GM19467 (cell line): Measurements from ENCODE around the gene PSMD14.
A peak's percentile ranks its signal among the peaks of the same experiment; 100 is the strongest.

Experiments
- ATAC-seq: cut with Tn5 transposase; IDR thresholded peaks from one replicate; pipeline ENCODE4 v1.9.1; 2021; ENCODE audit warnings: mild to moderate bottlenecking, moderate library complexity; ENCODE audit not compliant: unreplicated experiment

PSMD14 gene

DNA sequence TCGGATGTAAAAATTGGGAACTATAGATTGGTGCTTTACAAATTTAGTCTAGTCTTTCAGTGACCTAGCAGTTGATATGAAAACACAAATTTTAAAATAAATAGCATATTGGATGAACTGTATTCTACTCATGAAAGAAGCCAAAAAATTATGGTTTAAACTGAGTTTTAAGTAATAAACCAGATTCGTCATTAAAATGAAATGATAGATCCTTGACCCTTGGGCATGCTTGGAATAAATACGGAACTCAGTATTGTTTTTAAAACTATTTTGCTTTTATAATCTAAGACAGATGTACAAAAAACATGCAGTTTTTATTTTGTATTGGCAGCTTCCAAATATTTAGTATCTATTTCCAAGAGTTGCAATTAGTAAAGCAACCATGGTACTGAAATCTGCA, 73.3 kb downstream of the PSMD14 start:
- ATAC-seq = no peak

DNA sequence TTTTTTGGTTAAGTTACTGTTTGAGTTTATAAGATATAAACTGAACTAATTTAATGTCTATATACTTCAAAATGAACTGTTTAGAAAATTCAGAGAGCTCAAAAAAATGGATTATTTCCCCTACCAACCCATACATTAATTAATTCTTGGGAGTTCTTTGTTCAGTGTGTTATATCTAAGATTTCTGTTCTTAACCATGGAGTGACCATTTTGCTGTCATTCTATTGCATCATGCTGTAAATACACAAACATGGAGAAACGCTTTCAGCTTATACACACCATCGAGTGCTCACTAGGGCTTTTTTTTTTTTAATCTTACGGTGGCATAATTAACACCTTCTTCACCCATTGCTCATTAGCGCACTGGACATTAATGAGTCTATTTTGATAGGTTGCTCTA, 74.5 kb downstream of the PSMD14 start:
- no peak for ATAC-seq

DNA sequence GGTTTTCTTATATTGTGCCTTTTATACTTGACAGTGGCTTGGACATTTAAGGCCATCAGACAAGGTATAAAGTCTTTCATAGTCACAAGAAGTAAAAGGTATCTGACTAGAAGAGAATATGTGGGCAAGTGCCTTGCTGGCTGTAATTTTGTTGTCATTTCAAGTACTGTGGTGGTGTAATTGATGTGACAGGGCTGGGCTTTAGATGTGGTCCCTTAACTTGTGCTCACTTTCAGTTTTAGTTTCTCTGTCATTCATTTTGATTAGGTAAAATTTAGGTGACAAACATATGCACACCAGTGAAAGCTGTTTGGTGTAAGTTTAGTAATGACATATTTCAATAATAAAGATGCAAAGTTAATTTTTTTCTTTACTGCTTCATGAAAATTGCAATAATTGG, 76.6 kb downstream of the PSMD14 start:
- ATAC-seq = peak; percentile 79

DNA sequence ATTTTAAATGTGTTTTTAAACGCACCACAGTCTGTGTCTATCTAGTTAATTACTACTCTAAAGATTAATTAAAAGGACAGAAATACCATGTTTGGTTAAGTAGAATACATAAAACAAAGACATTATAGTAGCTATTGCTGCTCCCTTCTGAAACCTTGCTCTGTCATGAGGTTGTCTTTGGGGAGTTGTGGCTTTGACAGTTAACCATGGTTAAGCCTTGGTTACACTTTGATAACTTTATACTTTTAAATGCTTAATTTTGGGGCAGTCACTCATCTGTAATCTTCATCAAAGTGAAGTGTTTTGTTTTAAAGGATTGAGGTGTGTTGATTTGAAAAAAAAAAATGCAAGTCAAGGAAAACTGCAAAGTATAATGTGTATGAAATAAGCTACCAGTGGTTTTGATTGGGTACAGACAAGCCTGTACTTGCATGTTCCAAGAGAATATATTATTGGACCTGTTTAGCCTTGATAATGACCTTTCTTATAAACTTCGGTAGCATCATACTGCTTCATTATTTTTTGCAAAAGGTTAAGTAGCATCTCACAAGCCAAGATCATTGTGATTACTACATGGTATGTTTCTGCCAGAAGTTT, 78.1 kb downstream of the PSMD14 start:
- peak; percentile 66 for ATAC-seq

DNA sequence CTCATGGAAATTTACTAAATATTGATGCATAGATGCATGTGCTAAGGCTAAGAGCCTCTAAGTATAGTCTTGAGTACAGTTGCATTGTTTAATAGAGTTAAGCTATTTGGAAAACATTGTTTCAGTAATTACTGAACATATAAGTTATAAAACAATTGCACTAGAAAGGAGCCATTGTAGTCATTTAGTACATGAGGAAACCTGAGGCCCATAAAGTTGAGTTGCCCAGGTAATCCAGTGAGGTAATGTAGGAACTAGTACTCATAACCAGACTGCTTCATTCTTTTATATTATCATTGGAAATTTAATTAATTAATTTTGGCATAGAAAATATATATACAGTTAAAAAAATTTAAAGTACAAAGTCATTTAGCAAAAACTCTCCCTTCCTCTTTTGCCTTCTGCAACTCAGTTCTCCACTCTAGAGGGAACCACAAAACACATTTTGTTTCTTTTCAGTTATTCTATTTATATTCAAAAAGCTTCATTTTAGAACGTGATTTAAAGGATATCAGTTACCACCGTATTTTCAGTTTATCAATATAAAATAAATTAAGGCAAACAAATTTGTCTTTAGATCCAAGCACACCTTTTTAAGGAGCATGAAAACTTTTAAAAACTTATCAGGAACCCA, 80.0 kb downstream of the PSMD14 start:
- ATAC-seq = no peak

DNA sequence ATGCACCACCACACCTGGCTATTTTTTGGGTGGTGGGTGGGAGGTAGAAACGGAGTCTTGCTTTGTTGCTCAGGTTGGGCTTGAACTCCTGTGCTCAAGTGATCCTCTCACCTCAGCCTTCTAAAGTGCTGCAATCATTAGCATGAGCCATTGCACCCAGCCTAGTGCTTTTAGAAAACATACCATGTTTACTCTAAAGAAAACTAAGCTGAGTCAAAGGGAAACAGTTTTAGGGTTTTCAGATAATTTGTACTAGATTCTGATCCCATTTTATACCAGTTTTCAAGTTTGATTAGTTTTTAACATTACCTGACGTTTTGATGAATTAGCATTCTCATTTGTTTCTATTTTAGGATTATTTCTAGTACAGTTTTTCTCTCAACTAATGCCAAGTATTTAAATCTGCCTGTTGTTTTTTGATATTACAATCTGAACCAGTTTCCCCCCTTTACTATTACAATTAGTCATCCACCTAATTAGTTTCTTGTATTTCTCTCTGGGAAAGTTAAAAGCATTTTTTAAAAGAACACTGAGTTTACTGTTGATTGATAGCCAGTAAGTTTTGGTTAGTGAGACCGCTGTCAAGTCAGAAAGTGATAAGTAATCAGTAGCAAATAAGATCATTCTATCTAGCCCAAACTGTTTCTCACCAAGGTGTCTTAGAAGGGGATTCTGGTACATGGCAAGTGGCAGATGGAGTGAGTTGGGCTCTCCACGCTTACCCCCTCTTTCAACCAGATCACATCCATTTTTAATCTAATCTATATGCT, 83.7 kb downstream of the PSMD14 start:
- ATAC-seq = no peak

DNA sequence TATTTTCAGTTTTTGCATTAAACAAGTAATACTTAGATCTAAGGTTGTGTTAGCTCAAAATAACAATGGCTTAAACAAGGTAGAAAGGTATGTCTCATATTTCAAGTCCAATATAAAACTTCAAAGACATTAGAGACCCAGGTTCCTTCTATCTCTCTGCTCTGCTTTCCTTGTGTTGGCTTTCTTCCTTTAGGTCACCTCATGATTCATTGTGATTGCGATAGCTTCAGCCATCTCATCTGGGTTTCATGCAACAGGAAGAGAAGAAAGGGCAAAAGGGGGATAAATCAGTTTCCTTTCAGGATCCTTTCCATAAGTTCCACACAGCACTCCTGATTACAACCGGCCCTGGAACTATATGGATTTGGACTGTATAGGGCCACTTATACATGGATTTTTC, 91.9 kb downstream of the PSMD14 start:
- no peak for ATAC-seq

DNA sequence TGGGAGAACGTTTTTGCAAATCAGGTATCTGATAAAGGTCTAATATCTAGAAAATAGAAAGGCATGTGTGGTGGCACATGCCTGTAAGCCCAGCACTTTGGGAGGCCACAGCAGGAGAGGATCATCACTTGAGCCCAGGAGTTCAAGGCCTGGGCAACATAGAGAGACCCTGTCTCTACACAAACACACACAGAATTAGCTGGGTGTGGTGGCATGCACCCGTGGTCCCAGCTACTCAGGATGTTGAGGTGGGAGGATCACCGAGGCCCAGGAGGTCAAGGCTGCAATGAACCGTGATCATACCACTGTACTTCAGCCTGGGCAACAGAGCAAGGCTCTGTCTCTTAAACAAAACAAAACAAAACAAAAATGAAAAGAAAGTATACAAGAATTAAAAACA, 94.1 kb downstream of the PSMD14 start:
- no peak for ATAC-seq

DNA sequence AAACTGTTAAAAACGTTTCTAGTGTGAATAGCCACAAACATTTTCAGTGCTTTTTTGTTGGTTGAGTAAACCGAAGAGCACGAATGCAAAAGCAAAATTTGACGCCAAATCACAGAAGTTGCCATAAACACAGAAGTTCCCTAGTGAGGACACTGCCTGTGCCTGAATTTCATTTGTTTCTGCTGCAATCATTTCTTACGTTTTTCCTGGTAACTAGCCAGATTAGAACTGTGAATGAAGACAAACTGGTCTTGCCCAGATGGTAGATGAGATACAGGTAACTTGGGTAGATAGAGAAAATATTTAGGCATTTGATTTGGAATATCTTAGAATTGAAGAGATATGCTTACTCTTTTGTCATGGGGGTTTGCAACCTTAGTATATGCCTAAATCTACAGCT, 98.1 kb downstream of the PSMD14 start:
- no peak for ATAC-seq

DNA sequence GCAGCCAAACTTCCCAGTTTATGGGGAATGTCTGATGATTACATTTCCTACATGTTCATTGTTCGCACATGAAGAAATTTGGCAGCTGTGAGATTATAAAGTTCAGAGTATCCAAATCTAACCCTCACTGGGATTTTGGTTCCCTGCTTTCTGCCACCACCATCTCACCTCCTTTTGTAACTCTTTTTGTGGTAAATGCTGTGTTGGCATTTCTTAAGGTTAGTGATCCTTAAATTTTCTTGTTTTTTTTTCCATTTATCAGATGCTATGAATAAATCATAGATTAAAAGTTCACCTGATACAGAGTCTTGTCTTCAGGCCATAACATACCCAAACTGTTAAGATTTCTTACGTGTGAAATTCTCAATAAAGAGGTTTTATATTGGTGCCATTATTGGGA, 99.4 kb downstream of the PSMD14 start:
- ATAC-seq = no peak

DNA sequence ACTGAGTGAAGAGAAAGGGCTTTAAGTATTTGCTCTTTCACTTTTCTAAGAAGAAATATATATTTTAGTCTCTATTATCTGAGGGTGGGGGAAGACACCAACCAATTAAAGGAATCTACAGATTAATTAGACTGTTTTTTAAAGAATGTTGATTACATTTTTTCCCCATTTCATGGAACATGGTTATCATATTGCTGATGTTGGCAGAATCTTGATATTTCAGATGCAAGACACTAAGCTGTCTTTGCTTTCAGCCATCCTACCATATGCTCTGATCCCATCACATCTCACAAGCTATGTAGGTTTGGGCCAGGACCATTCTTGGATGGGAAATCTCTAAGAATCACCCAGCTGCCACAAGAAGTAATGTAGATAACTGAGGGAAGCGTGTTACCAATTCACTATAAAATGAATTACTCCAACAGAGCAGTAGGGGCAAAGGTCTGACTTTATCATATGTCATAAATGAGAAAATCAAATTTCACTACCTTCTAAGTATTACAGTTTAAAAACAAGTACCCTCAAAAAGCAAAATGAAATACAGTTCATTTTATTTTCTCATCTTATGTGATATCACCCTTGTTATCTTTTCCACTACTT, 101.2 kb downstream of the PSMD14 start:
- ATAC-seq = no peak

DNA sequence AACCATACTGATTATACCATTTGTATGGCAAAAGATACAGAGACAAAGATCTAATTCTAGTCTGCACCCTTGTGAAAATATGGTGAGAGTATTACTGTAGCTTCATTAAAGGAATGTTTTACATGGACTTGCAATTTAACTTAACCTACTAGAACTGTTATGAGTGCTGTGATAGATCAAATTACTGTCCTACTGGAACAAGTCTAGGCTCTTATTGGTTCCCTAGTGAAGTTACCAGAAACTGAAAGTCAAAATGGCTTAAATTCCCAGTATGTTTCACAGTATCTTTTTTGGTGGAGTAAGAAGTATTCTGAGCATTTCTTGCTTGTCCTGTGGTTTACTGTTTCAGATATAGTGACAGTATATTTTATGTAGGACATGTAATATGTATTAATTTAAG, 104.1 kb downstream of the PSMD14 start:
- ATAC-seq = no peak

DNA sequence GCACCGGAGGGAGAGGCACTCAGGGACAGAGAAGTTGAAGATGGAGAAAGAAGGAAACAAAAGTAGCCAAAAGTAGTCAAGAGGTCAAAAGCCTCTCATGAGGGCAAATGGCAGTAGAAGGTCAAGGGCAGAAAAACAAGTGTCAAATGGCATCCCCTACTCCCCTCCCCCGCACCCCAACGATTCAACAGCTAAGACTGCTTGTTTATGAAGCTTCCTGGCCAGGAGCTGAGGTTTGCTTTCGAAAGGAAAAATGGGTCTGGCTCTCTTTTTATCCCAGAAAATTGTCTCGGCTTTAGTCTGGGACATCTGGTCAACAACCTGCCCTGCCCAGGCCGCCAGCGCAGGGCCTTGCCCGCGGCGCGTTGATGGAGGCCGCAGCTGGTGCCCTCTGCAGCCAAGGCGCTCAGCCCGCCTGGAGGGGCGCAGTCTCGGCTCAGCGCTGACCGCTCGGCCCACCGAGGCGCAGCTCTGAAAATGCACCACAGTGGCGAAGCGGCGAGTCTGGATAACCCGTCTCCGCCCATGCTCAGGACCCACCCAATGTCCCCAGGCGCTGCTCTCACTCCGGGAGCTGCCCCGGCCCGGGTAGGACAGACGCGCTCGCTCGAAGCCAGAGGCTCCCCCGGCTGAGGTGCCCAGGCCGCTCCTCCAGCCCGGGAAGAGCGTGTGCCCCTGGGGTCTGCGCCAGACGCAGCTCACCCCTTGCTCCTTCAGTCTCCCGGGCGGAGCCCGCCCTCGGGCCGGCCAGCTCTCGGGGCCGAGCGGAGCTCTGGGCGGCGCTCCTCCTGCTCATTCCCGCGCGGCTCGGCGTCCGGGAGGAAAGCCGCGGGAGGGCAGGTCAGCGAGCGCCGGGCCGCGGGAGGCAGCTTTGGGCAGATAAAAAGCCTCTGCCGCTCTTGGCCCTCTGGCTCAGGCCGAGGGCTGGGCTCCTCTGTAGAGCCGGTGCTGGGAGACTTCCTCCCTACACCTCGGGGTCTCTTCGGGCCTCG, 106.1 kb downstream of the PSMD14 start:
- ATAC-seq = no peak

DNA sequence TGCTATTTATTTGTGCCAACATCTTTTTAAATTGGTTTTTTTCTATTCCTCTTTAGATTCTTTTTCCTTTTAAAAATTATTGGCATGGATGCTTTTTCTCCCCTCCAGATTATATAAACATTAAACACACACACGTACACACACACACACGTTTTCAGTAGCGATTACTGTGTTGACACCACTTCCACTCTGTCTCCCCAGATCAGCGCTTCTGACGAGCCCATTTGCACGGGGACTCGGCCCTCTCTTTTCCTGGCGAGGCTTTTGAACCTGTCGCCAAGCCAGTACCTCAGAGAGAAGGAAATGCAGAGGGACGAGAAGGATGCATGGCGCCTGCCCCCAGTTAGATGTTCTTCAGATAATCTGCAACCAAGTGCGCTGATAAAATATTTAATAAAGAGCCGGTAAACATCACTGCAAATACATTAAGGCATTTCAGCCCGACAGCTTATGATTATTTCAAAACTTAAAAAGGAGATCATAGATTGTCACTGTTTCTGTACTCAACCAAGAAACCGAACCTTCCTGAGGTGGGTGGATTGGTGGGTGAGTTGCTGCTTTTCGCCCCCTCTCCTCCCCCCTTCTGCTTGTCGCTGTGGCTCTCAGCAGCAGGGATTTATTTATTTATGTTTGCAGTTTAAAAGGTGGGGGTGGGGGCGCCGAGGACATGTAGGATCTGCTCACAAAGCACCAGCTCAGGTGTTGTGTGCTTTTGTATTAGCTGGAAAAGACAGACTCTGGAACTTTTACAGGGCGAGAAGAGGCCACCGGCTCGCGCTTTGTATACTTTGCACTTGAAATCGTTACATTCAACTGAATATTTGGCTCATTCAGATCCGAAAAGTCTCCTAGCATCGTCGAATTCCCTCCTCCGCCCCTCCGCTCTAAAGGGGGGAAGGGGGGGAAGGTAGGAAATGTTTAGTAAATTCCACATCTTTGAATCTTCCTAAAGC, 107.1 kb downstream of the PSMD14 start:
- ATAC-seq = no peak

DNA sequence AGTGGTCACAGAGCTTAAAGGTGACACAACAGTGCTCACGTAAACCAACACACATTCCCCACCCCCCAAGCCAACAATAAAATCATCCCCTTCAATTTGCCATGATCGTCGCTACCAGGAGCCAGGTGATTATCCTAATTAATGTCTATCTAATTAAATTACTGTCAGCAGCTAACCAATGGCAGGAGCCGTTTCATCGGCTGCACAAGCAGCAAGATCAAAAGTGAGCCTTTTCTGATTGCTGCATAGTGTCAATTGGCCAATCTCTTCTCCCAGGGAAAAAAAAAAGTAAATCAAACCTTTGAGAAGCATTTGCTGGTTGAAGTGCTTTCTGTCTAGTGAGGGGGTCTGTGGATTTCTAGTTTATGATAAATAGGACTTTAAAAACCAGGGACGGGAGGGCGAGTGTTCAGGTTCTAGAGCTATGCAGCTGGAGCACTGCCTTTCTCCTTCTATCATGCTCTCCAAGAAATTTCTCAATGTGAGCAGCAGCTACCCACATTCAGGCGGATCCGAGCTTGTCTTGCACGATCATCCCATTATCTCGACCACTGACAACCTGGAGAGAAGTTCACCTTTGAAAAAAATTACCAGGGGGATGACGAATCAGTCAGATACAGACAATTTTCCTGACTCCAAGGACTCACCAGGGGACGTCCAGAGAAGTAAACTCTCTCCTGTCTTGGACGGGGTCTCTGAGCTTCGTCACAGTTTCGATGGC, 107.9 kb downstream of the PSMD14 start, which contains the start of gene TBR1:
TSS of gene TBR1 (plus strand) at position 311 of the 721 bp plus-strand sequence. CDS start at position 425, 114 bp downstream.
- no peak for ATAC-seq

DNA sequence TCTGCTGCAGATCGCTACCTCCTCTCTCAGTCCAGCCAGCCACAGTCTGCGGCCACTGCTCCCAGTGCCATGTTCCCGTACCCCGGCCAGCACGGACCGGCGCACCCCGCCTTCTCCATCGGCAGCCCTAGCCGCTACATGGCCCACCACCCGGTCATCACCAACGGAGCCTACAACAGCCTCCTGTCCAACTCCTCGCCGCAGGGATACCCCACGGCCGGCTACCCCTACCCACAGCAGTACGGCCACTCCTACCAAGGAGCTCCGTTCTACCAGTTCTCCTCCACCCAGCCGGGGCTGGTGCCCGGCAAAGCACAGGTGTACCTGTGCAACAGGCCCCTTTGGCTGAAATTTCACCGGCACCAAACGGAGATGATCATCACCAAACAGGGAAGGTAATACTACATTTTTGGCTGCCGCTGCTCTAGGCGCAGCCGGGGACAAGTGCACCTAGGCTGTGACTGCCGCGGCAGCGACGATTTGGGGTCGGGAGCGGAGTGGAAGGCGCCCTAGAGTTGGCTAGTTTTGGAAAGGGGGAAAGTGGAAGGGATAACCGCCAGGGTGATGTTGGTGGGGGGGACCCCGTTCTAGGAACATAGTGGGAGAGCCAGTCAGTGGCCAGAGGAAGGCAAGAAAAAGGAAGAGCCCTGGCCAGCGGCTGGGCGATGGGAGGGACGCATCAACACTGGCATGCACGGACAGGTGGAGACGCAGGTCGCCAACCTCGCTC, 108.6 kb downstream of the PSMD14 start:
- no peak for ATAC-seq

DNA sequence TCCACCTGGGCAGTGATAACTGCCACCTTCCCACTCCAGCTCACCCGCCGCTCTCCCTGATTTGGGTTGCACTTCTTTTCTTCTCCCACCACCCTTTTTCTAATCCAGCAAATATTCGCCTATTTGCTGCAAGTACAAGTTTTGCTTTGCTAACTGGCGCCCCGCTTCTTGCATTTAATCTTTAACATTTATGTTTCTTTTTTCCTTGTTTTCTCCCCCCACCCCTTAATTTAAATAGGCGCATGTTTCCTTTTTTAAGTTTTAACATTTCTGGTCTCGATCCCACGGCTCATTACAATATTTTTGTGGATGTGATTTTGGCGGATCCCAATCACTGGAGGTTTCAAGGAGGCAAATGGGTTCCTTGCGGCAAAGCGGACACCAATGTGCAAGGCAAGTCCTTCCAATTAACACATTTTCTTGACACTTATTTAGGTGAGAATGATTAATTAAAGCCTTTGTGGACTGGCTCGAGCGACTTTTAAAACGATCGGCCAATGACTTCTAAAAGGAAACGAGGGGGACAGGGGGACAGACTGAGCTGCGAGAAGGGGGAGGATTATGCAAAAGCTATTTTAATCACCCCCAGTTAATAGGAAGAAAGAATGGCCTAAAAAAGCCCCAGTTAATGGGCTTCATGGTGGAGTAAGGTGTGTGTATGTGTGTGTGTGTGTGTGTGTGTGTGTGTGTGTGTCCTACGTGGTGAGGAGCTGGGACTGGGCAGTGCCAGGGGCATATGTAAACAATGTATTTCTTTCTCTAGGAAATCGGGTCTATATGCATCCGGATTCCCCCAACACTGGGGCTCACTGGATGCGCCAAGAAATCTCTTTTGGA, 109.4 kb downstream of the PSMD14 start:
- no peak for ATAC-seq
